Upper lobe of right lung (tissue), 1 donor: ENCODE measurements around the gene IL31RA. TPM values are rescaled to one million over a fixed set of nuclear protein-coding genes. Genes with fewer than 3 reads are reported as not detected.

Experiments used
- ATAC-seq: fragments of 200-7000 bp; cut with Tn5 transposase; one replicate; pipeline ENCODE4 v1.9.1; 2020; ENCODE audit warnings: mild to moderate bottlenecking, moderate library complexity
- DNase-seq: peaks from one replicate; pipeline ENCODE4 v3.0.0-alpha.2; 2020
- H3K27ac ChIP-seq: fragments of 200-600 bp; one replicate; pipeline ENCODE4 v1.8.0; 2022
- H3K27me3 ChIP-seq: fragments of 200-600 bp; one replicate; pipeline ENCODE4 v1.8.0; 2022; ENCODE audit warnings: mild to moderate bottlenecking
- H3K36me3 ChIP-seq: fragments of 200-600 bp; one replicate; pipeline ENCODE4 v1.8.0; 2022
- H3K4me1 ChIP-seq: fragments of 200-600 bp; one replicate; pipeline ENCODE4 v1.8.0; 2022
- H3K4me3 ChIP-seq: fragments of 200-600 bp; one replicate; pipeline ENCODE4 v1.8.0; 2022; ENCODE audit warnings: mild to moderate bottlenecking
- H3K9me3 ChIP-seq: fragments of 200-600 bp; one replicate; pipeline ENCODE4 v1.8.0; 2022
- CTCF ChIP-seq: fragments of 200-600 bp; IDR thresholded peaks from one replicate; pipeline ENCODE4 v1.8.0; 2022; ENCODE audit warnings: antibody characterized with exemption
- intact Hi-C: fragments of 100-400 bp; cut with DNase I; formaldehyde crosslinking; loops from one replicate; pipeline ENCODE4 v1.11.0; 2022
- total RNA-seq: library from RNA; stranded (reverse); fragmentation: NEBNext Ultra II Directional; extraction: Animal tissue kit (Norgen Biotek cat#: 25700); gene quantifications from one replicate; pipeline ENCODE4 v1.2.1, GENCODE V29; 2021
- donor health status: DM: no; HTN: yes; CAD: no; lungs with severe emphysema.

The IL31RA gene
- total RNA-seq, 1 donor from 2014 or later = 0.14 TPM

- H3K4me3 ChIP-seq = no peak overlapping the region
- no peaks in the 10 kb centered on the region for H3K9me3 ChIP-seq
- H3K36me3 ChIP-seq = no peaks in the 10 kb centered on the region
- DNase-seq = no peak
- intact Hi-C loops = no loop called here
- H3K4me1 ChIP-seq = peaks cover 11% of the 10 kb centered on the region
- H3K27ac ChIP-seq = no peak overlapping the region
- no peaks in the 10 kb centered on the region for H3K27me3 ChIP-seq
- TF ChIP-seq CTCF = no peak
- ATAC-seq = no peak
Observed at GRCh38 chr5:55926476-55926875, 75.3 kb downstream of the IL31RA start.

- Histone ChIP-seq H3K4me1 (peaks cover 6% of the 10 kb centered on the region), H3K27me3 (no peaks in the 10 kb centered on the region), H3K9me3 (no peaks in the 10 kb centered on the region), H3K4me3 (no peak overlapping the region), H3K36me3 (no peaks in the 10 kb centered on the region), H3K27ac (no peak overlapping the region)
- DNase-seq (no peak), ATAC-seq (no peak)
- intact Hi-C loops = no loop called here
- TF ChIP-seq CTCF = no peak
Observed at GRCh38 chr5:55927861-55928655, 76.9 kb downstream of the IL31RA start.

- Histone ChIP-seq H3K36me3 (no peaks in the 10 kb centered on the region), H3K4me3 (no peak overlapping the region), H3K4me1 (peaks cover 3% of the 10 kb centered on the region), H3K27ac (no peak overlapping the region), H3K27me3 (no peaks in the 10 kb centered on the region), H3K9me3 (no peaks in the 10 kb centered on the region)
- intact Hi-C loops = no loop called here
- no peak for DNase-seq
- TF ChIP-seq CTCF = no peak
- no peak for ATAC-seq
Observed at GRCh38 chr5:55929020-55929799, 78.1 kb downstream of the IL31RA start.

DNA sequence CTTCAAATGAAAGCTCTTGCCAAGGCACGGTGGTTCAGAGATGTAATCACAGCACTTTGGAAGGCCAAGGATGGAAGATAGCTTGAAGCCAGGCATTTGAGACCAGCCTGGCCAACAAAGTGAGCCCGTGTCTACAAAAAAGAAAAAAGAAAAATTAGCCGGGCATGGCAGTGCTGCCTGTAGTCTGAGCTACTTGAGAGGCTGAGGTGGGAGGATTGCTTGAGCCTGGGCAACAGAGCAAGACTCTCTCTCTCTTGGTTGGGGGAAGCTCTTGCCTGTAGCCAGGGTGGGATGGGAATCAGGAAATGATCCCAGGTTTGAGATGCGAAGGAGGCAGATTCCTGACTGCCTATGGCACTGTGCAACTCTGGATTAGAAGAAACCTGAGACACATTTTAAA lies 81.5 kb downstream of the IL31RA start:
- intact Hi-C loops = no loop called here

More for the DNA sequence above, 81.5 kb downstream of the IL31RA start:
- Histone ChIP-seq H3K27me3 (no peaks in the 10 kb centered on the region), H3K27ac (peak overlapping the region; percentile 63), H3K9me3 (no peaks in the 10 kb centered on the region), H3K4me1 (peaks cover 11% of the 10 kb centered on the region), H3K36me3 (peaks cover 11% of the 10 kb centered on the region), H3K4me3 (no peak overlapping the region)
- no peak for ATAC-seq
- no peak for DNase-seq
- no peak for TF ChIP-seq CTCF
